Neural cell (in vitro differentiated cells): ENCODE data around the gene STOML2. TPM values are rescaled to one million over a fixed set of nuclear protein-coding genes. Genes with fewer than 3 reads are reported as not detected.

ENCODE experiments used
- H2AFZ ChIP-seq: fragments of 200-600, 300-800 bp; sonication (generic), shearing (Covaris generic); 2 replicates; pipeline ENCODE4 v1.6.0; 2014; ENCODE audit warnings: low read depth, mild to moderate bottlenecking, antibody characterized with exemption, low read length, moderate library complexity
- H3F3A ChIP-seq: fragments of 200-600 bp; shearing (Covaris generic); 2 replicates; pipeline ENCODE4 v1.6.1; 2016; ENCODE audit warnings: mild to moderate bottlenecking, moderate library complexity, mixed read lengths, antibody characterized with exemption, low read length; ENCODE audit not compliant: insufficient read depth, poor library complexity, severe bottlenecking
- H3K27ac ChIP-seq: fragments of 200-600, 300-800 bp; sonication (generic), shearing (Covaris generic); 2 replicates; pipeline ENCODE4 v1.5.1; 2014; ENCODE audit warnings: mild to moderate bottlenecking, low read length, moderate library complexity
- H3K27me3 ChIP-seq: fragments of 300-800, 200-600 bp; sonication (generic), shearing (Covaris generic); 2 replicates; pipeline ENCODE4 v1.6.0; 2014; ENCODE audit warnings: mild to moderate bottlenecking, low read depth, low read length, moderate library complexity; ENCODE audit not compliant: insufficient read depth
- H3K36me3 ChIP-seq: fragments of 300-800, 200-600 bp; sonication (generic), shearing (Covaris generic); 2 replicates; pipeline ENCODE4 v1.5.1; 2014; ENCODE audit warnings: mild to moderate bottlenecking, antibody characterized with exemption, low read length, moderate library complexity; ENCODE audit not compliant: insufficient read depth
- H3K4me2 ChIP-seq: fragments of 300-800, 200-600 bp; sonication (generic), shearing (Covaris generic); 2 replicates; pipeline ENCODE4 v1.6.0; 2014; ENCODE audit warnings: mild to moderate bottlenecking, low read length
- H3K4me3 ChIP-seq: fragments of 300-800, 200-600 bp; sonication (generic), shearing (Covaris generic); 2 replicates; pipeline ENCODE4 v1.5.1; 2014; ENCODE audit warnings: mild to moderate bottlenecking, low read length, moderate library complexity
- H3K79me2 ChIP-seq: fragments of 200-600 bp; shearing (Covaris generic); replicated peaks from 2 replicates; pipeline ENCODE4 v1.6.0; 2014; ENCODE audit warnings: mild to moderate bottlenecking, low read length, moderate library complexity; ENCODE audit not compliant: insufficient read depth
- H3K9ac ChIP-seq: fragments of 300-800, 200-600 bp; sonication (generic), shearing (Covaris generic); 2 replicates; pipeline ENCODE4 v1.6.1; 2016; ENCODE audit warnings: mild to moderate bottlenecking, low read length, mixed read lengths
- H3K9me2 ChIP-seq: fragments of 200-600 bp; shearing (Covaris generic); 2 replicates; pipeline ENCODE4 v1.6.1; 2016; ENCODE audit warnings: mild to moderate bottlenecking, low read length, mixed read lengths; ENCODE audit not compliant: insufficient read depth
- H3K9me3 ChIP-seq: fragments of 200-600, 300-800 bp; sonication (generic), shearing (Covaris generic); 2 replicates; pipeline ENCODE4 v1.6.1; 2016; ENCODE audit warnings: mild to moderate bottlenecking, mixed run types, low read length, moderate library complexity, mixed read lengths
- H4K20me1 ChIP-seq: fragments of 200-600 bp; shearing (Covaris generic); 2 replicates; pipeline ENCODE4 v1.6.1; 2016; ENCODE audit warnings: mild to moderate bottlenecking, mixed run types; ENCODE audit not compliant: insufficient read depth
- CTCF ChIP-seq: fragments of 450-650 bp; IDR thresholded peaks from 2 replicates; pipeline ENCODE4 v1.5.1; 2014; ENCODE audit warnings: antibody characterized with exemption, mild to moderate bottlenecking, moderate library complexity; ENCODE audit not compliant: poor library complexity, severe bottlenecking
- EP300 ChIP-seq: fragments of 450-650 bp; conservative IDR thresholded peaks from 2 replicates; pipeline ENCODE4 v1.6.1; 2014; ENCODE audit warnings: antibody characterized with exemption, mild to moderate bottlenecking, moderate library complexity; ENCODE audit not compliant: poor library complexity, severe bottlenecking
- EZH2 ChIP-seq: fragments of 200-600, 300-800 bp; shearing (Covaris generic), sonication (generic); IDR thresholded peaks from 2 replicates; pipeline ENCODE4 v1.6.1; 2014; ENCODE audit warnings: antibody characterized with exemption, low read length, borderline replicate concordance, mild to moderate bottlenecking; ENCODE audit not compliant: insufficient read depth, poor library complexity, severe bottlenecking
- MXI1 ChIP-seq: fragments of 450-650 bp; conservative IDR thresholded peaks from 2 replicates; pipeline ENCODE4 v1.6.1; 2014; ENCODE audit warnings: antibody characterized with exemption, mild to moderate bottlenecking; ENCODE audit not compliant: poor library complexity, severe bottlenecking
- POLR2AphosphoS5 ChIP-seq: IDR thresholded peaks from 2 replicates; pipeline ENCODE4 v1.6.1; 2012
- RAD21 ChIP-seq: fragments of 450-650 bp; conservative IDR thresholded peaks from 2 replicates; pipeline ENCODE4 v1.6.1; 2014; ENCODE audit warnings: antibody characterized with exemption, mild to moderate bottlenecking, moderate library complexity
- REST ChIP-seq: IDR thresholded peaks from 2 replicates; pipeline ENCODE4 v1.6.1; 2012; ENCODE audit warnings: borderline replicate concordance
- SMC3 ChIP-seq: fragments of 450-650 bp; conservative IDR thresholded peaks from 2 replicates; pipeline ENCODE4 v1.6.1; 2014; ENCODE audit warnings: antibody characterized with exemption, mild to moderate bottlenecking, moderate library complexity; ENCODE audit not compliant: poor library complexity
- TAF1 ChIP-seq: IDR thresholded peaks from 2 replicates; pipeline ENCODE4 v1.6.1; 2012; ENCODE audit warnings: low read depth
- polyA plus RNA-seq: library from polyadenylated mRNA; depleted of rRNA; stranded (reverse); fragments of >200 nt; gene quantifications from 2 replicates; pipeline ENCODE4 v1.2.3, GENCODE V29; 2014

The STOML2 gene
- polyA plus RNA-seq, 1 donor from 2014 or later, result 98.3 TPM

- Histone ChIP-seq H2AFZ (no peak overlapping the region), H3K9me3 (no peaks in the 10 kb centered on the region), H3K27me3 (no peaks in the 10 kb centered on the region), H3K4me2 (peak overlapping the region; percentile 88), H3K79me2 (peaks cover 55% of the 10 kb centered on the region), H3K27ac (peak overlapping the region; percentile 93), H4K20me1 (peaks cover 14% of the 10 kb centered on the region), H3K36me3 (no peaks in the 10 kb centered on the region), H3K9me2 (no peaks in the 10 kb centered on the region), H3F3A (no peaks in the 10 kb centered on the region), H3K4me3 (peak overlapping the region; percentile 97), H3K9ac (peak overlapping the region; percentile 96)
- TF ChIP-seq TAF1 (no peak), RAD21 (no peak), POLR2AphosphoS5 (no peak), CTCF (no peak), EP300 (no peak), REST (no peak), SMC3 (no peak), MXI1 (no peak), EZH2 (no peak)
Observed at GRCh38 chr9:35070823-35071813, 31.8 kb downstream of the STOML2 start.

GRCh38 chr9:35069020-35069419 lies 33.9 kb downstream of the STOML2 start:
- Histone ChIP-seq H3K79me2 (peaks cover 60% of the 10 kb centered on the region), H2AFZ (no peak overlapping the region), H3K36me3 (no peaks in the 10 kb centered on the region), H3K4me3 (peak overlapping the region; percentile 18), H3K9ac (no peak overlapping the region), H4K20me1 (peaks cover 14% of the 10 kb centered on the region), H3F3A (no peaks in the 10 kb centered on the region), H3K9me3 (no peaks in the 10 kb centered on the region), H3K27me3 (no peaks in the 10 kb centered on the region), H3K27ac (no peak overlapping the region), H3K4me2 (no peak overlapping the region), H3K9me2 (no peaks in the 10 kb centered on the region)
- TF ChIP-seq TAF1, result no peak
- no peak for TF ChIP-seq EZH2
- TF ChIP-seq CTCF, result no peak
- no peak for TF ChIP-seq MXI1
- TF ChIP-seq SMC3, result no peak
- TF ChIP-seq POLR2AphosphoS5, result no peak
- no peak for TF ChIP-seq REST
- no peak for TF ChIP-seq RAD21
- TF ChIP-seq EP300, result no peak
